ENCODE measurements around the gene ZBTB7C. TPM values are rescaled to one million over a fixed set of nuclear protein-coding genes. Genes with fewer than 3 reads are reported as not detected.

The ZBTB7C gene
- total and polyA plus RNA-seq, 4 donors, result 3.2 to 10.9 (median 3.7) TPM

GRCh38 chr18:48164701-48165100 lies 244.5 kb downstream of the ZBTB7C start:
- Histone ChIP-seq H3K9me3 (ENCODE audit: control insufficient read depth in 4 of 4, insufficient read depth in 3 of 4, low read length in 3 of 4) (no peaks in the 10 kb centered on the region), H3K4me3 (no peak overlapping the region), H3K36me3 (ENCODE audit: control insufficient read depth in 4 of 4, insufficient read depth in 4 of 4, low read length in 4 of 4) (no peaks in the 10 kb centered on the region), H3K27me3 (ENCODE audit: control insufficient read depth in 3 of 3, insufficient read depth in 3 of 3, low read length in 2 of 3) (no peaks in the 10 kb centered on the region), H3K4me1 (ENCODE audit: control insufficient read depth in 5 of 5, insufficient read depth in 5 of 5, low read length in 5 of 5) (peaks cover 0 to 55% (median 23%) of the 10 kb centered on the region in 5 donors), H3K27ac (ENCODE audit: low read depth in 1 of 2, low read length in 1 of 2) (no peak overlapping the region), H3K9ac (ENCODE audit: insufficient read depth in 1 of 2, low read length in 2 of 2) (no peak overlapping the region)
- TF ChIP-seq, protein P1, sequence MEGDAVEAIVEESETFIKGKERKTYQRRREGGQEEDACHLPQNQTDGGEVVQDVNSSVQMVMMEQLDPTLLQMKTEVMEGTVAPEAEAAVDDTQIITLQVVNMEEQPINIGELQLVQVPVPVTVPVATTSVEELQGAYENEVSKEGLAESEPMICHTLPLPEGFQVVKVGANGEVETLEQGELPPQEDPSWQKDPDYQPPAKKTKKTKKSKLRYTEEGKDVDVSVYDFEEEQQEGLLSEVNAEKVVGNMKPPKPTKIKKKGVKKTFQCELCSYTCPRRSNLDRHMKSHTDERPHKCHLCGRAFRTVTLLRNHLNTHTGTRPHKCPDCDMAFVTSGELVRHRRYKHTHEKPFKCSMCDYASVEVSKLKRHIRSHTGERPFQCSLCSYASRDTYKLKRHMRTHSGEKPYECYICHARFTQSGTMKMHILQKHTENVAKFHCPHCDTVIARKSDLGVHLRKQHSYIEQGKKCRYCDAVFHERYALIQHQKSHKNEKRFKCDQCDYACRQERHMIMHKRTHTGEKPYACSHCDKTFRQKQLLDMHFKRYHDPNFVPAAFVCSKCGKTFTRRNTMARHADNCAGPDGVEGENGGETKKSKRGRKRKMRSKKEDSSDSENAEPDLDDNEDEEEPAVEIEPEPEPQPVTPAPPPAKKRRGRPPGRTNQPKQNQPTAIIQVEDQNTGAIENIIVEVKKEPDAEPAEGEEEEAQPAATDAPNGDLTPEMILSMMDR (IDR thresholded peaks at IDR 0.05; ENCODE audit: control extremely low read depth, extremely low read depth), result no peak
- DNase-seq (no peak), ATAC-seq (ENCODE audit: insufficient read depth, low FRiP score) (no peak)
- WGBS, 2 donors, result 67% methylated on average over 1 of the region's 1 CpG

DNA sequence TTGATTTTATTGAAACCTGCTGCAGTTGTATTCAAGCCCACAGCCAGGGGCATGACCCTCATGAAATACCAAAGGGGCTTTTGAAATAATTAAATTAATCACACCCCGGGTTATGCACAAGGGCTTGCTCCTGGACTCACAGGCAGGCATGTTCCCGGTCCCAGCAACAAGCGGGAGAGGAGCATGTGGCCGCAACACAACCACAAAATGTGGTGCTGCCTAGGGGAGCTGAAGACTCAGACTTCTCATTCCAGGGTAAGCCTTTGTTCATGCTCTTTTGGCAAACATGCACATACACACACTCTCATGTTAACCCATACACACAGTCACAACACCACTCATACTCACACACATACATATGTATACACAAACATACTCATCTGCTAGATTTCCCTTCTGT lies 245.1 kb downstream of the ZBTB7C start:
- Histone ChIP-seq H3K36me3 (ENCODE audit: control insufficient read depth in 4 of 4, insufficient read depth in 4 of 4, low read length in 4 of 4) (no peaks in the 10 kb centered on the region), H3K9me3 (ENCODE audit: control insufficient read depth in 4 of 4, insufficient read depth in 3 of 4, low read length in 3 of 4) (no peaks in the 10 kb centered on the region), H3K27me3 (ENCODE audit: control insufficient read depth in 3 of 3, insufficient read depth in 3 of 3, low read length in 2 of 3) (no peaks in the 10 kb centered on the region), H3K27ac (ENCODE audit: low read depth in 1 of 2, low read length in 1 of 2) (no peak overlapping the region), H3K9ac (ENCODE audit: insufficient read depth in 1 of 2, low read length in 2 of 2) (no peak overlapping the region), H3K4me1 (ENCODE audit: control insufficient read depth in 5 of 5, insufficient read depth in 5 of 5, low read length in 5 of 5) (peaks cover 0 to 55% (median 23%) of the 10 kb centered on the region in 5 donors), H3K4me3 (no peak overlapping the region)
- 94 to 96% methylated on average over 4 of the region's 4 CpGs for WGBS, 2 donors
- no peak for DNase-seq
- no peak for ATAC-seq (ENCODE audit: insufficient read depth, low FRiP score)
- TF ChIP-seq, protein P1 (IDR thresholded peaks at IDR 0.05; ENCODE audit: control extremely low read depth, extremely low read depth), result no peak

GRCh38 chr18:48163738-48164115 lies 245.5 kb downstream of the ZBTB7C start:
- 81 to 89% methylated on average over 3 of the region's 3 CpGs for WGBS, 2 donors
- TF ChIP-seq, protein P1 (IDR thresholded peaks at IDR 0.05; ENCODE audit: control extremely low read depth, extremely low read depth), result no peak
- peaks cover 0 to 55% (median 23%) of the 10 kb centered on the region in 5 donors for H3K4me1 ChIP-seq (ENCODE audit: control insufficient read depth in 5 of 5, insufficient read depth in 5 of 5, low read length in 5 of 5)
- no peaks in the 10 kb centered on the region for H3K27me3 ChIP-seq (ENCODE audit: control insufficient read depth in 3 of 3, insufficient read depth in 3 of 3, low read length in 2 of 3)
- H3K27ac ChIP-seq (ENCODE audit: low read depth in 1 of 2, low read length in 1 of 2), result no peak overlapping the region
- no peaks in the 10 kb centered on the region for H3K9me3 ChIP-seq (ENCODE audit: control insufficient read depth in 4 of 4, insufficient read depth in 3 of 4, low read length in 3 of 4)
- H3K9ac ChIP-seq (ENCODE audit: insufficient read depth in 1 of 2, low read length in 2 of 2), result no peak overlapping the region
- H3K4me3 ChIP-seq, result no peak overlapping the region
- DNase-seq (no peak), ATAC-seq (ENCODE audit: insufficient read depth, low FRiP score) (no peak)
- no peaks in the 10 kb centered on the region for H3K36me3 ChIP-seq (ENCODE audit: control insufficient read depth in 4 of 4, insufficient read depth in 4 of 4, low read length in 4 of 4)

Data from lung (tissue), 12 donors.